D721Med (cell line): ENCODE data around the gene HS6ST1.

Experiments
- DNase-seq: peaks from one replicate; pipeline ENCODE4 v3.0.0; 2011; ENCODE audit warnings: low spot score; ENCODE audit not compliant: insufficient read length
- FAIRE-seq: peaks from 2 replicates; lab custom pipeline; 2011; peaks lifted over from hg19 to GRCh38; lab: Jason Lieb, UNC
- CTCF ChIP-seq: IDR thresholded peaks from 2 replicates; pipeline ENCODE4 v1.5.1; 2012; ENCODE audit warnings: mild to moderate bottlenecking, control low read depth; ENCODE audit not compliant: insufficient read depth; ENCODE audit errors: missing control alignments

HS6ST1 gene

GRCh38 chr2:128300151-128301020, 18.3 kb downstream of the HS6ST1 start:
- DNase-seq (no peak), FAIRE-seq (no peak)
- no peak for TF ChIP-seq CTCF

- DNase-seq (no peak), FAIRE-seq (no peak)
- TF ChIP-seq CTCF = no peak
Observed at GRCh38 chr2:128299628-128300027, 19.0 kb downstream of the HS6ST1 start.

GRCh38 chr2:128298846-128299507, 19.7 kb downstream of the HS6ST1 start:
- no peak for TF ChIP-seq CTCF
- FAIRE-seq = no peak
- DNase-seq = no peak

- no peak for TF ChIP-seq CTCF
- FAIRE-seq = no peak
Observed at GRCh38 chr2:128298286-128298685, 20.4 kb downstream of the HS6ST1 start.

GRCh38 chr2:128293870-128294455, 24.7 kb downstream of the HS6ST1 start:
- FAIRE-seq (no peak), DNase-seq (no peak)
- no peak for TF ChIP-seq CTCF

More at GRCh38 chr2:128298286-128298685, 20.4 kb downstream of the HS6ST1 start:
- DNase-seq = no peak

- FAIRE-seq = no peak
- TF ChIP-seq CTCF = no peak
Observed at GRCh38 chr2:128293426-128293755, 25.3 kb downstream of the HS6ST1 start.

More at GRCh38 chr2:128293426-128293755, 25.3 kb downstream of the HS6ST1 start:
- DNase-seq = no peak
